IPS-NIHi11 (cell line): Measurements from ENCODE around the gene RNASE9.
"Not testable (repeated sequence)": the region's sequence is repeated elsewhere in the genome, so short reads cannot be mapped to it uniquely, and the experiment has no call there.

Source experiments
- DNase-seq: peaks from one replicate; pipeline ENCODE4 v3.0.0; 2012; ENCODE audit warnings: mixed read lengths, low spot score

RNASE9 gene

GRCh38 chr14:20572382-20572990, 11.6 kb upstream of the RNASE9 start:
- not testable (repeated sequence) for DNase-seq

- not testable (repeated sequence) for DNase-seq
Measured at GRCh38 chr14:20570720-20571119, 9.9 kb upstream of the RNASE9 start.

- DNase-seq: not testable (repeated sequence)
Measured at GRCh38 chr14:20569865-20570264, 9.0 kb upstream of the RNASE9 start.

GRCh38 chr14:20569066-20569465, 8.2 kb upstream of the RNASE9 start:
- no peak for DNase-seq

GRCh38 chr14:20568393-20568792, 7.5 kb upstream of the RNASE9 start:
- no peak for DNase-seq

GRCh38 chr14:20567199-20567598, 6.4 kb upstream of the RNASE9 start:
- DNase-seq: not testable (repeated sequence)

- no peak for DNase-seq
Measured at GRCh38 chr14:20564501-20564997, 3.7 kb upstream of the RNASE9 start.

GRCh38 chr14:20563971-20564370, 3.1 kb upstream of the RNASE9 start:
- no peak for DNase-seq

- no peak for DNase-seq
Measured at GRCh38 chr14:20559461-20559904, 1.4 kb downstream of the RNASE9 start.

GRCh38 chr14:20557212-20557542, 3.7 kb downstream of the RNASE9 start:
- no peak for DNase-seq

- DNase-seq: no peak
Measured at GRCh38 chr14:20556500-20557211, 4.2 kb downstream of the RNASE9 start.

GRCh38 chr14:20555845-20556244, 5.0 kb downstream of the RNASE9 start:
- no peak for DNase-seq

- no peak for DNase-seq
Measured at GRCh38 chr14:20553024-20553423, 7.8 kb downstream of the RNASE9 start.

- no peak for DNase-seq
Measured at GRCh38 chr14:20551606-20552005, 9.2 kb downstream of the RNASE9 start.

GRCh38 chr14:20550926-20551325, 9.9 kb downstream of the RNASE9 start:
- no peak for DNase-seq

GRCh38 chr14:20548414-20549158, 12.3 kb downstream of the RNASE9 start:
- no peak for DNase-seq

GRCh38 chr14:20546877-20547276, 14.0 kb downstream of the RNASE9 start:
- DNase-seq: no peak

- no peak for DNase-seq
Measured at GRCh38 chr14:20539906-20540305, 20.9 kb downstream of the RNASE9 start.

GRCh38 chr14:20530771-20531571, 29.9 kb downstream of the RNASE9 start:
- DNase-seq: peak; percentile 70

GRCh38 chr14:20529806-20530205, 31.0 kb downstream of the RNASE9 start:
- DNase-seq: no peak

GRCh38 chr14:20524027-20524426, 36.8 kb downstream of the RNASE9 start:
- no peak for DNase-seq

- no peak for DNase-seq
Measured at GRCh38 chr14:20522332-20522731, 38.5 kb downstream of the RNASE9 start.
